Peyer's patch (tissue), 4 donors: ENCODE data around the gene PTPN18. TPM values are rescaled to one million over a fixed set of nuclear protein-coding genes. Genes with fewer than 3 reads are reported as not detected.

ENCODE experiments used
- DNase-seq, 3 donors: peaks; one replicate each; pipeline ENCODE4 v3.0.0-alpha.2; 2017 to 2019
- H3K27ac ChIP-seq, 4 donors: fragments of 200-600 bp; sonication (generic); one replicate each; pipeline ENCODE4 v1.5.1; 2016 to 2019
- H3K27me3 ChIP-seq, 2 donors: fragments of 200-600 bp; sonication (generic); one replicate each; pipeline ENCODE4 v1.5.1; 2019
- H3K36me3 ChIP-seq, 3 donors: fragments of 200-600 bp; sonication (generic); one replicate each; pipeline ENCODE4 v1.5.1; 2016 to 2019
- H3K4me1 ChIP-seq, 4 donors: fragments of 200-600 bp; sonication (generic); one replicate each; pipeline ENCODE4 v1.5.1; 2016 to 2019
- H3K4me3 ChIP-seq, 4 donors: fragments of 200-600 bp; sonication (generic); 1 replicate in 3 of 4; 2 replicates in 1 of 4; pipeline ENCODE4 v1.5.1; 2016 to 2019; ENCODE audit warnings: mild to moderate bottlenecking in 1 of 4
- H3K9me3 ChIP-seq, 4 donors: fragments of 200-600 bp; sonication (generic); one replicate each; pipeline ENCODE4 v1.5.1; 2016 to 2019; ENCODE audit warnings: mild to moderate bottlenecking in 1 of 4
- POLR2A ChIP-seq, 2 donors: fragments of 450-650 bp; IDR thresholded peaks; one replicate each; pipeline ENCODE4 v1.5.1; 2017; ENCODE audit warnings: antibody characterized with exemption in 2 of 2, mild to moderate bottlenecking in 2 of 2, moderate library complexity in 2 of 2
- total RNA-seq, 4 donors: library from RNA; depleted of rRNA; stranded (reverse); fragments of >200 nt; gene quantifications; one replicate each; pipeline ENCODE4 v1.1.0, GENCODE V29; 2016
- TF ChIP-seq, protein P1 (sequence below), 6 experiments: fragments of 450-650 bp in 4 of 6; fragments of 200-600 bp in 2 of 6; sonication (generic) in 1 of 6; IDR thresholded peaks; one replicate each; pipeline ENCODE4 v1.5.1; 2017 to 2019; ENCODE audit warnings: antibody characterized with exemption in 6 of 6, mild to moderate bottlenecking in 3 of 6, moderate library complexity in 1 of 6

The PTPN18 gene
- total RNA-seq, 4 donors from 2014 or later = 137 to 208 (median 169) TPM

- H3K4me1 ChIP-seq = peaks cover 0 to 23% (median 5%) of the 10 kb centered on the region in 4 donors
- peak in 1 of 2 donors; percentile 77 for TF ChIP-seq POLR2A (IDR thresholded peaks at IDR 0.05)
- TF ChIP-seq, protein P1, sequence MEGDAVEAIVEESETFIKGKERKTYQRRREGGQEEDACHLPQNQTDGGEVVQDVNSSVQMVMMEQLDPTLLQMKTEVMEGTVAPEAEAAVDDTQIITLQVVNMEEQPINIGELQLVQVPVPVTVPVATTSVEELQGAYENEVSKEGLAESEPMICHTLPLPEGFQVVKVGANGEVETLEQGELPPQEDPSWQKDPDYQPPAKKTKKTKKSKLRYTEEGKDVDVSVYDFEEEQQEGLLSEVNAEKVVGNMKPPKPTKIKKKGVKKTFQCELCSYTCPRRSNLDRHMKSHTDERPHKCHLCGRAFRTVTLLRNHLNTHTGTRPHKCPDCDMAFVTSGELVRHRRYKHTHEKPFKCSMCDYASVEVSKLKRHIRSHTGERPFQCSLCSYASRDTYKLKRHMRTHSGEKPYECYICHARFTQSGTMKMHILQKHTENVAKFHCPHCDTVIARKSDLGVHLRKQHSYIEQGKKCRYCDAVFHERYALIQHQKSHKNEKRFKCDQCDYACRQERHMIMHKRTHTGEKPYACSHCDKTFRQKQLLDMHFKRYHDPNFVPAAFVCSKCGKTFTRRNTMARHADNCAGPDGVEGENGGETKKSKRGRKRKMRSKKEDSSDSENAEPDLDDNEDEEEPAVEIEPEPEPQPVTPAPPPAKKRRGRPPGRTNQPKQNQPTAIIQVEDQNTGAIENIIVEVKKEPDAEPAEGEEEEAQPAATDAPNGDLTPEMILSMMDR (IDR thresholded peaks at IDR 0.05) = peak in 2 of 6 experiments; percentile 2 to 11
- H3K27ac ChIP-seq = peak overlapping the region; percentile 87 to 95 (median 92)
- DNase-seq = peak; percentile 87 to 95 (median 90)
- peaks cover 0 to 53% (median 0%) of the 10 kb centered on the region in 3 donors for H3K36me3 ChIP-seq
- H3K9me3 ChIP-seq = no peaks in the 10 kb centered on the region
- H3K4me3 ChIP-seq = peak overlapping the region; percentile 66 to 88 (median 84)
- no peaks in the 10 kb centered on the region for H3K27me3 ChIP-seq
These were observed 13.8 kb upstream of the PTPN18 start for GRCh38 chr2:130342020-130342532.

DNA sequence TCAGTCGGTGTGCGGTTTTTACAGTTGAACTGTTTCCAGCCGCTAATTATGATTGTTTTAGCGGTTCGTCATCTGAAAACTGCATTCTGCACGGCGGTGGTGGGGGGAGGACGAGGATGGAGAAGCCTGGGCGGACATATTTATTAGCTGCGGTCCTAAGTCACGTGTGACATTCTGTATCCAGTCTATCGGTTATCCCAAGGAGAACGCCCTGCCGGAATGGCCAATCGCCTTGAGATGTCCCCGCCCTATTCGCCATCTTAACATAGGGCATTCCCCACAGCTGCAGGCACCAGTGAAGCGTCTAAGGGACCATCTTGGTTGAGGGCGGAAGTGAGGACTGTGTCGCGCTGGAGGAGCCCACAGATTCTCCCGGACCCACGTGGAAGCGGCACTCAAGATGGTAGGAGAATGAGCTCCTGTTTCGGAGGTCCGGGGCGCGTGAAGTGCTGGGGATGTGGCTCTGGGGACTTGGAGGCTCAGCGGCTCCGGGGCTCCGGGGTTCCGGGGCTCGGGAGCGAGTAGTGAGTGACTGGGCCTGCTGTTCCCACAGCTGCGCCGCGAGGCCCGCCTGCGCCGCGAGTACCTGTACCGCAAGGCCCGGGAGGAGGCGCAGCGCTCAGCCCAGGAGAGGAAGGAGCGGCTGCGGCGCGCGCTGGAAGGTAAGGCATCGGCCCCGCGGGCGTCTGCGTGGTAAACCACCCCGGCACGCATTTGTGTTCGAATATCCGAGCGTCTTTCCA is 13.2 kb upstream of the PTPN18 start, which contains the start of gene IMP4:
Gene IMP4 (plus strand): TSS at position 365 of the 743 bp plus-strand sequence. CDS start 36 bp downstream, at position 401.
- H3K27ac ChIP-seq = peak within 1 kb of the TSS; percentile 87 to 95 (median 92)

DNA sequence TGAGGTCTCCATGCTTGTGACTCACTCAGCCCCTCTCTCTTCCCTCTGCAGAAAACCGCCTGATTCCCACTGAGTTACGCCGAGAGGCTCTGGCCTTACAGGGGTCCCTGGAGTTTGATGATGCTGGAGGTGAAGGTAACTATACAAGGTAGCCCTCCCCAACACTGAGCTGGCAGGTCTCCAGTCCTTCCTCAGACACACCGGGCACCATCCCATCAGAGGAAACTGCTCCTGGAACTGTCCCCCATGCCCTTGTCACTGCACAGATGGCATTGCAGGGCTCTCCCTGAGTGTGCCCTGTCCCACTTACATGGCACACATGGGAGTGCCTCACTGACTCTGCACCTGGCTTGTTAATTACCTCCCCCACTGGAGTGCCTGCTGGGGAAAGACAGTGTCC is 11.3 kb upstream of the PTPN18 start:
- Histone ChIP-seq H3K9me3 (no peaks in the 10 kb centered on the region), H3K27me3 (no peaks in the 10 kb centered on the region), H3K4me1 (peaks cover 0 to 23% (median 5%) of the 10 kb centered on the region in 4 donors), H3K27ac (no peak overlapping the region), H3K36me3 (peaks cover 0 to 53% (median 0%) of the 10 kb centered on the region in 3 donors), H3K4me3 (no peak overlapping the region)
- DNase-seq = no peak
- TF ChIP-seq POLR2A (IDR thresholded peaks at IDR 0.05) = no peak
- TF ChIP-seq, protein P1 (IDR thresholded peaks at IDR 0.05) = no peak

More for the DNA sequence above, 13.2 kb upstream of the PTPN18 start, which contains the start of gene IMP4:
- DNase-seq = peak; percentile 94 to 99 (median 97)
- peak within 1 kb of the TSS; percentile 66 to 88 (median 84) for H3K4me3 ChIP-seq
- TF ChIP-seq, protein P1 (IDR thresholded peaks at IDR 0.05) = peak in 4 of 6 experiments; percentile 32 to 51 (median 44)
- TF ChIP-seq POLR2A (IDR thresholded peaks at IDR 0.05) = peak; percentile 6 to 36
- H3K36me3 ChIP-seq = peaks cover 0 to 59% (median 0%) of the 10 kb centered on the region in 3 donors
- H3K27me3 ChIP-seq = no peaks in the 10 kb centered on the region
- H3K9me3 ChIP-seq = no peaks in the 10 kb centered on the region
- peaks cover 0 to 23% (median 5%) of the 10 kb centered on the region in 4 donors for H3K4me1 ChIP-seq

DNA sequence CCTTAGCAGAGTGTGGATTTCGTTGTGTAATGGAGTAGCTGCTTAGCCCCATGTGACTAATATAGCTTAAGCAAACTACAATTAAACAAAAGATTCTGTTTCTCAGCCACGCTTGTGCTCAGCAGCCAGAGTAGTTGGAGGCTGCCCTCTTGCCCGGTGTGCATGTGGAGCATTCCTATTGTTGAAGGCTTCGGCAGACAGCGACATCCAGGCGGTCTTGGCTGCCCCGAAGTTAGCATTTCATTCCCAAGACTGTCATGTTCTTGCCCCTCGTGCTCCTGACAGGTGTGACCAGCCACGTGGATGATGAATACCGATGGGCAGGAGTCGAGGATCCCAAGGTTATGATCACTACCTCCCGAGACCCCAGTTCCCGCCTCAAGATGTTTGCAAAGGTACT is 10.8 kb upstream of the PTPN18 start:
- H3K27ac ChIP-seq = no peak overlapping the region
- H3K4me3 ChIP-seq = no peak overlapping the region
- H3K36me3 ChIP-seq = peaks cover 0 to 48% (median 0%) of the 10 kb centered on the region in 3 donors
- DNase-seq = no peak
- H3K9me3 ChIP-seq = no peaks in the 10 kb centered on the region
- H3K4me1 ChIP-seq = peaks cover 0 to 23% (median 5%) of the 10 kb centered on the region in 4 donors
- H3K27me3 ChIP-seq = no peaks in the 10 kb centered on the region
- TF ChIP-seq, protein P1 (IDR thresholded peaks at IDR 0.05) = no peak
- TF ChIP-seq POLR2A (IDR thresholded peaks at IDR 0.05) = no peak

- Histone ChIP-seq H3K4me1 (peaks cover 0 to 22% (median 5%) of the 10 kb centered on the region in 4 donors), H3K4me3 (no peak overlapping the region), H3K27ac (no peak overlapping the region), H3K9me3 (no peaks in the 10 kb centered on the region), H3K36me3 (peaks cover 0 to 45% (median 0%) of the 10 kb centered on the region in 3 donors), H3K27me3 (no peaks in the 10 kb centered on the region)
- DNase-seq = no peak
- no peak for TF ChIP-seq POLR2A (IDR thresholded peaks at IDR 0.05)
These were observed 10.2 kb upstream of the PTPN18 start for GRCh38 chr2:130345611-130346010.
